BLaER1 treated with 17β-estradiol and CSF1 and Interleukin-3, amounts not matched to agents 10 nM and 100 nM (cell line): ENCODE data around the gene ROR2.

Experiments used
- H3K27ac ChIP-seq, 11 experiments: shearing (Covaris generic); formaldehyde crosslinking; 2 replicates each; pipeline ENCODE4 v1.8.1; 2022
- H3K27me3 ChIP-seq, 11 experiments: shearing (Covaris generic); formaldehyde crosslinking; 2 replicates each; pipeline ENCODE4 v1.8.1; 2022
- H3K36me3 ChIP-seq, 11 experiments: shearing (Covaris generic); formaldehyde crosslinking; 2 replicates each; pipeline ENCODE4 v1.8.1; 2022
- H3K4me1 ChIP-seq, 10 experiments: shearing (Covaris generic); formaldehyde crosslinking; 2 replicates each; pipeline ENCODE4 v1.8.1; 2022
- H3K4me2 ChIP-seq, 11 experiments: shearing (Covaris generic); formaldehyde crosslinking; 2 replicates each; pipeline ENCODE4 v1.8.1; 2022
- H3K4me3 ChIP-seq, 10 experiments: shearing (Covaris generic); formaldehyde crosslinking; 2 replicates each; pipeline ENCODE4 v1.8.1; 2022
- H3K9ac ChIP-seq, 11 experiments: shearing (Covaris generic); formaldehyde crosslinking; 2 replicates each; pipeline ENCODE4 v1.8.1; 2022
- H3K9me3 ChIP-seq, 11 experiments: shearing (Covaris generic); formaldehyde crosslinking; replicated peaks in 1 of 11; 2 replicates each; pipeline ENCODE4 v1.8.1; 2022
- H4K20me1 ChIP-seq, 11 experiments: shearing (Covaris generic); formaldehyde crosslinking; 2 replicates each; pipeline ENCODE4 v1.8.1; 2022
- Cebpa-rat ChIP-seq, 11 experiments: shearing (Covaris generic); IDR thresholded peaks; 2 replicates each; pipeline ENCODE4 v1.8.1; 2022

Gene ROR2

DNA sequence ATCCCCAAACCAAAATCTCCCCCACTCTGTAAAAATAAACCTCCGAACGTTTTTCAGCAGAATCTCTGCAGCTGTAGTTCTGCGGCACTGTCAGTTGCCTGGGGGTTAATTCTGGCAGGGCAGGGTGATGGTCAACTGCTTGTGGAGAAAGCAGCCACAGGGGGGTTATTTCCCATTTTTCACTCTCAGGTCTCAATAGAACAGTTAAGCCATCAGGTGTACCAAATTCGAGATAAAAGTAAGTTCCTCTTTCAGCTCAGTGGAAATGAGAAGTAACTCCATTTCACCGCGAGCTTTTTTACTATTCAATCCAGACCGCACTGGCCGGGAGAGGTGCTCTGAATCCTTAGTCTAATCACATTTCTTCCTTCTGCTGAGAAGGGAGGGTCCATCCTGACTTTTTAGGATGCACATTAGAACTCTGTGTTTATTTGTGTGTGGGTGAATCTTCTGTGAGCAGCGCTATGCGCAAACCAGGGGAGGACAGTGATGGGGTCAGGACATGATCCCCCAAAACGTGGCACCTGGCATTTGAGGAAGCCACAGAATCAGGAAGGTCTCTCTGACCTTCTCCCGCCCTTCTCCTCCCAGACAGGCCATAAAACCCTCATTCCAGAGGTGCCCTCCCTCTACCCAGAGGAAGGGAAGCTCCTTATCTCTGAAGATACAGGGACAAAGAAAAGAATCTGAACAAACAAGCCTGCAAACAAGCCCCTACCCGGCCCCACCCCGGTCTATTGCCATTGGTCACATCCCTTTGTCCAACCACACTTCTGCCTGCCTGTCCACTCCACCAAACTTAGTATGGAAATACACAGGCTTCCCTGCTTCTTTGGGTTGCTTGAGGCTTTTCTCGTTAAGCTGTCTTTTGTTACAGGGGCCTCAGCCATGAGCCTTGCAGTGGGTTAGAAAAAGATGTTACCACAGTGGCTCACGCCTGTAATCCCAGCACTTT is 229.0 kb downstream of the ROR2 start:
- H3K9me3 ChIP-seq: peaks cover 11 to 15% (median 13%) of the 10 kb centered on the region in 11 experiments; a peak in 21 of 22 replicates
- peaks cover 0 to 8% (median 0%) of the 10 kb centered on the region in 10 experiments; a peak in 3 of 20 replicates for H3K4me1 ChIP-seq
- no peaks in the 10 kb centered on the region for H4K20me1 ChIP-seq
- H3K4me3 ChIP-seq: no peak overlapping the region
- H3K4me2 ChIP-seq: no peak overlapping the region
- TF ChIP-seq Cebpa-rat (IDR thresholded peaks at IDR 0.05): no peak
- no peak overlapping the region for H3K9ac ChIP-seq
- no peaks in the 10 kb centered on the region for H3K27me3 ChIP-seq
- H3K36me3 ChIP-seq: no peaks in the 10 kb centered on the region
- H3K27ac ChIP-seq: no peak overlapping the region

DNA sequence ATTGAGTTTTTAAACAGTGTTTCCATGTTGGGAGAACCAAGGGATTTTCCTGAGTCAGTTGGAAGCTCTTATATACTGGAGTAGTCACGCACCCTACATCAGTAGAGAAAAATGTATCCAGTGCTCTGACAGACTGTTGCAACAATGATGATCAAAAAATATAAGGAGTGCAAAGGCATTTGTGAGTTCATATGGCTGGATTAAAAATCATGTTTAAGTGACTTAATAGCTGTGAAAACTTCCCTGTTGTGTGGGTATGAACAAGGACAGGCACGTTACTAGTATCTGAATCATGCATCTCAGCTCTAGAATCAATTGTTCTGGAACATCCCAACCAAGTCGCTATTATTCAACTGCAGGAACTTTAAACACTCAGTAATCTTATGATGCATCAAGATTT is 229.7 kb downstream of the ROR2 start:
- Histone ChIP-seq H3K4me1 (peaks cover 0 to 8% (median 0%) of the 10 kb centered on the region in 10 experiments; a peak in 3 of 20 replicates), H3K9ac (no peak overlapping the region), H3K27me3 (no peaks in the 10 kb centered on the region), H3K4me3 (no peak overlapping the region), H3K27ac (no peak overlapping the region), H3K9me3 (peaks cover 14 to 21% (median 17%) of the 10 kb centered on the region in 11 experiments; a peak in 21 of 22 replicates), H3K36me3 (no peaks in the 10 kb centered on the region), H4K20me1 (no peaks in the 10 kb centered on the region), H3K4me2 (no peak overlapping the region)
- TF ChIP-seq Cebpa-rat (IDR thresholded peaks at IDR 0.05): no peak

DNA sequence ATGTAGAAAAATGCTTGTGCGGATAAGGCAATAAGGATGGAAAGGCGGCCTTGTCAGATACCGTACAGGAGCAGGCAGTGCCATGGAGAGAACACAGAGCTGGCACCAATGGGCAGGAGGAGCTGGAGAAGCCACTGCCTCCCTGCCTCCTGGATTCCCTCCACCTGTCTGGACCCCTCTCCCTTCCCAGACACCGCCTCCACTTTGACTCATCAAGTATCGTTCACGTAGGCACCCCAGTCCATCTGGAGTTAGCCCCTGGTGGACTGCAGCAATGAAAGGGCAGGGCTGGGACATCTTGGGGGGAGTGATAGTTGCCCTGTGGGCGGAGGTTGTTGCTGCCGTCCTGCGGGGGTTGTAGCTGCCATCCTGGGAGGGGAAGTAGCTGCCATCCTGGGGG is 232.0 kb downstream of the ROR2 start:
- peaks cover 14 to 21% (median 17%) of the 10 kb centered on the region in 11 experiments; a peak in 21 of 22 replicates for H3K9me3 ChIP-seq
- H3K36me3 ChIP-seq: no peaks in the 10 kb centered on the region
- H3K4me3 ChIP-seq: no peak overlapping the region
- no peak overlapping the region for H3K9ac ChIP-seq
- H3K27me3 ChIP-seq: no peaks in the 10 kb centered on the region
- 0 out of 22 replicates have a peak overlapping the region, but pooled peaks of 1 of the 11 experiments have one; percentile 12 for H3K4me2 ChIP-seq
- no peak for TF ChIP-seq Cebpa-rat (IDR thresholded peaks at IDR 0.05)
- H3K27ac ChIP-seq: no peak overlapping the region
- no peaks in the 10 kb centered on the region for H4K20me1 ChIP-seq
- H3K4me1 ChIP-seq: peaks cover 0 to 8% (median 0%) of the 10 kb centered on the region in 10 experiments; a peak in 3 of 20 replicates

DNA sequence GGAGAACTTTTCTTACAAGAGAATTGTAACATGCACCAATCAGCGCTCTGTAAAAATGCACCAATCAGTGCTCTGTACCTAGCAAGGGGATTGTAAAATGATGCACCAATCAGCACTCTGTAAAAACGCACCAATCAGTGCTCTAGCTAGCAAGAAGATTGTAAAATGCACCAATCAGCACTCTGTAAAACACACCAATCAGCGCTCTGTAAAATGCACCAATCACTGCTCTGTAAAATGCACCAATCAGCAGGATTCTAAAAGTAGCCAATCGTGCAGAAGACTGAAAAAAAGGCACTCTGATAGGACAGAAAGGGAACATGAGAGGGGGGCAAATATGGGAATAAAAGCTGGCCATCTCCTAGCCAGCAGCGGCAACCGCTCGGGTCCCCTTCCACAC is 233.2 kb downstream of the ROR2 start:
- Histone ChIP-seq H3K9me3 (peaks cover 14 to 21% (median 17%) of the 10 kb centered on the region in 11 experiments; a peak in 21 of 22 replicates), H3K9ac (no peak overlapping the region), H3K4me2 (no peak overlapping the region), H3K27me3 (no peaks in the 10 kb centered on the region), H3K27ac (no peak overlapping the region), H3K4me3 (no peak overlapping the region), H3K36me3 (no peaks in the 10 kb centered on the region), H4K20me1 (no peaks in the 10 kb centered on the region), H3K4me1 (peaks cover 0 to 10% (median 6%) of the 10 kb centered on the region in 10 experiments; a peak in 12 of 20 replicates)
- no peak for TF ChIP-seq Cebpa-rat (IDR thresholded peaks at IDR 0.05)

DNA sequence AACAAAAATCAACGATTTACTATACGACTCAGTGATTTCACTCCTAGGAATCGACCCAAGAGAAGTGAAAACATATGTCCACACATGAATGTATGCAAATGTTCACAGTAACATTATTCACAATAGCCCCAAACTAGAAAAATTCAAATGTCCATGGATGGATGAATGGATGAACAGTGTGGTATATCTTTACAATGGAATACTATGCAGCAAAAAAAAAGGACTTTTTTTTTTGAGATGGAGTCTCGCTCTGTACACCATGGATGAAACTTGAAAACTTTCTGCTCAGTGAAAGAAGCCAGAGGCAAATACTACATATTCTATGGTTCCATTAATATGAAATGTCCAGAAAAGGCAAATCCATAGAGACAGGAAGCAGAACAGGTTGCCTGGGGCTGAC is 233.8 kb downstream of the ROR2 start:
- H3K9me3 ChIP-seq: peaks cover 14 to 21% (median 17%) of the 10 kb centered on the region in 11 experiments; a peak in 21 of 22 replicates
- no peak for TF ChIP-seq Cebpa-rat (IDR thresholded peaks at IDR 0.05)
- no peak overlapping the region for H3K4me2 ChIP-seq
- no peaks in the 10 kb centered on the region for H3K36me3 ChIP-seq
- H3K27me3 ChIP-seq: no peaks in the 10 kb centered on the region
- no peaks in the 10 kb centered on the region for H4K20me1 ChIP-seq
- no peak overlapping the region for H3K4me3 ChIP-seq
- H3K27ac ChIP-seq: no peak overlapping the region
- no peak overlapping the region for H3K9ac ChIP-seq
- H3K4me1 ChIP-seq: peaks cover 0 to 12% (median 8%) of the 10 kb centered on the region in 10 experiments; a peak in 12 of 20 replicates

DNA sequence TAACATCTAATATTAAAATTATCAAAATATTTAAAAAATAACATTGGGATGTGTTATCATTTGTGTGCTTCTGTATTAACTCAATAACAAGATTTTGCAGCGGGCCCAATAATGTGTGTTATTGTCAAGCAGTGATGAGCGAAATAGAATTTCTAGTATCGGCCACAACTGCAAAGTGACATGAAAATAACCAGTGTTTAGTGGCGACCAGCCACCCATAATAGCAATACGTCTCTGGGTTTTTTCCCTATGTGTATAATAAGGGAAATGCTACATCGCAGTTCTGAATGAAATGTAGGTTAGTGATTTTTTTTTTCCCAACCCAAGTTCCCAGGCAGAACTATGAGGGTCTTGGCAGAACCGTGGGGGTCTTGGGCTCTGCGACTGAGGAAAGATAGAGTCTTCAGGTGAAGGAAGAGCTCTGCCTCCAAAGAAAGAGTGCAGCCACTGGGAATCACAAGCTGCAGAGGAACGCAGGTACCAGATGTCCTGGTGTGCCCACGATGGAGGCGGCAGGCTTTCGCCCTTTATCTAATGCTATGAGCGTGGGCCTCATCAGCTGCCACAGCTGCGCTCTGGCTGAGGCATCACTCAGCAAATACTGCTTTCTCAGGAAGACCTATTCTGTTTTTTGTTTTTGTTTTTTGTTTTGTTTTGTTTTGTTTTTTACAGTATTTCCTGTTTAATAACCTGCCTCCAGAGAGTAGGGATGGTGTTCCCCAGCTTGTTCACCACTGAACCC is 235.0 kb downstream of the ROR2 start:
- H3K9ac ChIP-seq: no peak overlapping the region
- TF ChIP-seq Cebpa-rat (IDR thresholded peaks at IDR 0.05): no peak
- no peaks in the 10 kb centered on the region for H3K27me3 ChIP-seq
- peaks cover 0 to 12% (median 7%) of the 10 kb centered on the region in 10 experiments; a peak in 12 of 20 replicates for H3K4me1 ChIP-seq
- H4K20me1 ChIP-seq: no peaks in the 10 kb centered on the region
- H3K4me2 ChIP-seq: no peak overlapping the region
- no peaks in the 10 kb centered on the region for H3K36me3 ChIP-seq
- H3K9me3 ChIP-seq: peaks cover 14 to 21% (median 17%) of the 10 kb centered on the region in 11 experiments; a peak in 21 of 22 replicates
- no peak overlapping the region for H3K4me3 ChIP-seq
- H3K27ac ChIP-seq: no peak overlapping the region

DNA sequence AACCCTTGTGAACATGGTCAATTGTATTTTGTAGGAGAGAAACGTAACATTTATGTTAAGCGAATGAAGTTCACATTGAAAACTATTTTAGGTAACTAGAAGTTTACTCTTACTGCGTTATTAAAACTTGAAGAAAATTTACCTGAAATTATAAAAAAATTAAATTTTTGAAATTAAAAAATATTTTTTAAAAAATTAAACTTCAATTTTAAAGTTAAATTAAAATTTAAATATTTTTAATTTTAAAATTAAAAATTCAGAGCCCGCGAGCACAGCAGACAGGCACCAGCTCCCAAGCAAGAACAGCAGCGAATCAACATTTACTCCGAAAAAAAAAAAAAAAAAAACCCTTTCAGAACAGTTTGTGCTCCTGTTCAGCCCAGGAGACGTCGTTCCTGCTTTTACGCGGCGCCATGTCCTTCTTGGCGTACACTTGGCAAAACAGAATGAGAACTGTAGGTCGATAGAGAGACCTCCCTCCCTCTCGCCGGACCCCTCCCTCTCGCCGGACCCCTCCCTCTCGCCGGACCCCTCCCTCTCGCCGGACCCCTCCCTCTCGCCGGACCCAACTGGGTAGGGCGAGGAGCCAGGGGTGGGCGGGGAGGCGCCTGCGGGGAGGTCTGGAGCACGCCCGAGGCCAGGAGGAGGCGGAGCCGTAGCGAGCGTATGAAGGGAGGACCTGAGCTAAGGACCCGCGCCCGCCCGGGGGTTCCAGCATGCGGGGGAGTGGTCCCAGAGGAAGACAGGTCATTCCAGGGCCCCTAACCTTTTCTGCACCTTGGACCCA is 235.8 kb downstream of the ROR2 start:
- Histone ChIP-seq H3K4me2 (no peak overlapping the region), H3K9ac (no peak overlapping the region)
- no peak for TF ChIP-seq Cebpa-rat (IDR thresholded peaks at IDR 0.05)

DNA sequence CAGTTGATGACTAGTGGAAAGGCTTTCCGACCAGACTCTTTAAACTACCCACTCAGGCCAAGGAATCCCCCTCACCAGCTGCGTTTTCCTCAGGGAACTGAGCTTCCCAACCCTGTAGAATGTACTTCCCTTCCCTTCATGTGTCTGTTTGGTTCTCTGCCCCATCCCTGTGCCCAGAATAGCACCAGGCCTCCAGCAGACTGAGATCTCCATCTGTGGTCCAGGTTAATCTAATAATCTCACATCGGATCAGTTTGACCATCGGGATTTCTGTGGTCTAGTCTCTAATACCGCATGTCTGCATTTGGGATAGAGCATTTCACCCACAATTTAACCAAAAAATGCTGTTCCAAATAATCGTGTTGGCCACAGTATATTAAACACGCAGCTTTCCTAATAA is 237.2 kb downstream of the ROR2 start:
- Histone ChIP-seq H3K4me1 (peaks cover 0 to 12% (median 6%) of the 10 kb centered on the region in 10 experiments; a peak in 10 of 20 replicates), H4K20me1 (no peaks in the 10 kb centered on the region), H3K4me3 (no peak overlapping the region), H3K27ac (0 out of 22 replicates have a peak overlapping the region, but pooled peaks of 1 of the 11 experiments have one; percentile 10), H3K36me3 (no peaks in the 10 kb centered on the region), H3K9ac (no peak overlapping the region), H3K27me3 (no peaks in the 10 kb centered on the region), H3K9me3 (peaks cover 14 to 21% (median 17%) of the 10 kb centered on the region in 11 experiments; a peak in 21 of 22 replicates), H3K4me2 (peak overlapping the region in 1 of 11 experiments; percentile 54; a peak in 2 of 22 replicates)
- no peak for TF ChIP-seq Cebpa-rat (IDR thresholded peaks at IDR 0.05)

More for the DNA sequence above, 235.8 kb downstream of the ROR2 start:
- Histone ChIP-seq H3K36me3 (no peaks in the 10 kb centered on the region), H3K27ac (no peak overlapping the region), H3K4me1 (peaks cover 0 to 12% (median 7%) of the 10 kb centered on the region in 10 experiments; a peak in 12 of 20 replicates), H3K4me3 (no peak overlapping the region), H4K20me1 (no peaks in the 10 kb centered on the region), H3K27me3 (no peaks in the 10 kb centered on the region), H3K9me3 (peaks cover 14 to 21% (median 17%) of the 10 kb centered on the region in 11 experiments; a peak in 21 of 22 replicates)
